Suprapubic skin (tissue), 4 donors: ENCODE measurements around the gene SEC61A1. TPM values are rescaled to one million over a fixed set of nuclear protein-coding genes. Genes with fewer than 3 reads are reported as not detected.

ENCODE experiments used
- DNase-seq, 2 donors: peaks; one replicate each; pipeline ENCODE4 v3.0.0-alpha.2; 2019; ENCODE audit warnings: low spot score in 2 of 2
- H3K27ac ChIP-seq: fragments of 200-600 bp; sonication (generic); one replicate; pipeline ENCODE4 v1.5.1; 2019
- H3K27me3 ChIP-seq: fragments of 200-600 bp; sonication (generic); one replicate; pipeline ENCODE4 v1.5.1; 2019
- H3K36me3 ChIP-seq: fragments of 200-600 bp; sonication (generic); one replicate; pipeline ENCODE4 v1.5.1; 2019
- H3K4me1 ChIP-seq: fragments of 200-600 bp; sonication (generic); one replicate; pipeline ENCODE4 v1.5.1; 2019
- H3K4me3 ChIP-seq: fragments of 200-600 bp; sonication (generic); one replicate; pipeline ENCODE4 v1.5.1; 2019; ENCODE audit warnings: mild to moderate bottlenecking
- H3K9me3 ChIP-seq: fragments of 200-600 bp; sonication (generic); one replicate; pipeline ENCODE4 v1.5.1; 2019
- CTCF ChIP-seq, 2 donors: fragments of 200-600 bp in 1 of 2; fragments of 450-650 bp in 1 of 2; sonication (generic) in 1 of 2; IDR thresholded peaks; one replicate each; pipeline ENCODE4 v1.5.1; 2016 to 2019; ENCODE audit warnings: antibody characterized with exemption in 2 of 2, mild to moderate bottlenecking in 1 of 2, moderate library complexity in 1 of 2
- EP300 ChIP-seq: sonication (generic); formaldehyde crosslinking; IDR thresholded peaks from one replicate; pipeline ENCODE4 v1.6.1; 2017; ENCODE audit warnings: antibody characterized with exemption
- POLR2A ChIP-seq, 2 donors: fragments of 450-650 bp; IDR thresholded peaks; one replicate each; pipeline ENCODE4 v1.6.1; 2017; ENCODE audit warnings: antibody characterized with exemption in 2 of 2, mild to moderate bottlenecking in 2 of 2, moderate library complexity in 2 of 2
- POLR2AphosphoS5 ChIP-seq, 3 donors: sonication (generic); formaldehyde crosslinking; IDR thresholded peaks; one replicate each; pipeline ENCODE4 v1.6.1; 2017; ENCODE audit warnings: antibody characterized with exemption in 3 of 3
- WGBS: methylation state at CpG from one replicate; pipeline ENCODE4 v1.1.5; 2018; 5-methylcytosine and 5-hydroxymethylcytosine counted together
- total RNA-seq, 4 donors: library from RNA; depleted of rRNA; stranded (reverse); fragments of >200 nt; gene quantifications; one replicate each; pipeline ENCODE4 v1.1.0, GENCODE V29; 2016

Gene SEC61A1
- total RNA-seq, 4 donors from 2014 or later: 83.5 to 132 (median 124) TPM

GRCh38 chr3:128011140-128011539, 41.1 kb upstream of the SEC61A1 start:
- Histone ChIP-seq H3K9me3 (no peaks in the 10 kb centered on the region), H3K36me3 (no peaks in the 10 kb centered on the region), H3K4me3 (no peak overlapping the region), H3K27me3 (peaks cover 11% of the 10 kb centered on the region), H3K27ac (no peak overlapping the region), H3K4me1 (peaks cover 13% of the 10 kb centered on the region)
- TF ChIP-seq POLR2A (IDR thresholded peaks at IDR 0.05): no peak
- WGBS: 9% methylated on average over 11 of the region's 12 CpGs
- DNase-seq: no peak

- DNase-seq: no peak
- H3K4me1 ChIP-seq: peaks cover 13% of the 10 kb centered on the region
- H3K4me3 ChIP-seq: no peak overlapping the region
- 87% methylated on average over 14 of the region's 14 CpGs for WGBS
- H3K36me3 ChIP-seq: no peaks in the 10 kb centered on the region
- TF ChIP-seq CTCF (IDR thresholded peaks at IDR 0.05) (no peak), POLR2AphosphoS5 (IDR thresholded peaks at IDR 0.05) (no peak), POLR2A (IDR thresholded peaks at IDR 0.05) (no peak), EP300 (no peak)
- H3K27me3 ChIP-seq: peaks cover 3% of the 10 kb centered on the region
- no peaks in the 10 kb centered on the region for H3K9me3 ChIP-seq
- H3K27ac ChIP-seq: no peak overlapping the region
Measured at GRCh38 chr3:128012050-128012449, 40.2 kb upstream of the SEC61A1 start.

- H3K9me3 ChIP-seq: no peaks in the 10 kb centered on the region
- 96% methylated on average over 3 of the region's 3 CpGs for WGBS
- H3K27ac ChIP-seq: no peak overlapping the region
- no peaks in the 10 kb centered on the region for H3K36me3 ChIP-seq
- TF ChIP-seq POLR2A (IDR thresholded peaks at IDR 0.05) (no peak), EP300 (no peak), CTCF (IDR thresholded peaks at IDR 0.05) (no peak), POLR2AphosphoS5 (IDR thresholded peaks at IDR 0.05) (no peak)
- no peaks in the 10 kb centered on the region for H3K27me3 ChIP-seq
- H3K4me1 ChIP-seq: peaks cover 13% of the 10 kb centered on the region
- no peak overlapping the region for H3K4me3 ChIP-seq
- no peak for DNase-seq
Measured at GRCh38 chr3:128014548-128014947, 37.7 kb upstream of the SEC61A1 start.

- no peak overlapping the region for H3K27ac ChIP-seq
- TF ChIP-seq EP300 (no peak), CTCF (IDR thresholded peaks at IDR 0.05) (no peak), POLR2A (IDR thresholded peaks at IDR 0.05) (no peak)
Measured at GRCh38 chr3:128016502-128016901, 35.7 kb upstream of the SEC61A1 start.

GRCh38 chr3:128021768-128022372, 30.4 kb upstream of the SEC61A1 start:
- WGBS: 71% methylated on average over 5 of the region's 10 CpGs
- no peak for TF ChIP-seq POLR2AphosphoS5 (IDR thresholded peaks at IDR 0.05)
- TF ChIP-seq EP300: no peak
- no peak for TF ChIP-seq POLR2A (IDR thresholded peaks at IDR 0.05)
- no peak for TF ChIP-seq CTCF (IDR thresholded peaks at IDR 0.05)

More at GRCh38 chr3:128016502-128016901, 35.7 kb upstream of the SEC61A1 start:
- DNase-seq: no peak
- 89% methylated on average over 1 of the region's 1 CpG for WGBS
- peaks cover 1% of the 10 kb centered on the region for H3K4me1 ChIP-seq
- H3K36me3 ChIP-seq: no peaks in the 10 kb centered on the region
- H3K9me3 ChIP-seq: no peaks in the 10 kb centered on the region
- H3K27me3 ChIP-seq: no peaks in the 10 kb centered on the region
- no peak overlapping the region for H3K4me3 ChIP-seq

GRCh38 chr3:128033102-128033501, 19.1 kb upstream of the SEC61A1 start:
- no peak for TF ChIP-seq CTCF (IDR thresholded peaks at IDR 0.05)
- H3K4me1 ChIP-seq: no peaks in the 10 kb centered on the region

More at GRCh38 chr3:128021768-128022372, 30.4 kb upstream of the SEC61A1 start:
- no peak overlapping the region for H3K27ac ChIP-seq
- DNase-seq: no peak
- no peaks in the 10 kb centered on the region for H3K4me1 ChIP-seq
- no peaks in the 10 kb centered on the region for H3K27me3 ChIP-seq
- no peaks in the 10 kb centered on the region for H3K9me3 ChIP-seq
- H3K4me3 ChIP-seq: no peak overlapping the region
- H3K36me3 ChIP-seq: no peaks in the 10 kb centered on the region

More at GRCh38 chr3:128033102-128033501, 19.1 kb upstream of the SEC61A1 start:
- no peak overlapping the region for H3K27ac ChIP-seq
- no peak for DNase-seq
- no peak overlapping the region for H3K4me3 ChIP-seq
- no peaks in the 10 kb centered on the region for H3K36me3 ChIP-seq
- H3K9me3 ChIP-seq: no peaks in the 10 kb centered on the region
- no peaks in the 10 kb centered on the region for H3K27me3 ChIP-seq
